HG03575 (cell line): Measurements from ENCODE around the gene TRMT1.

Experiments
- ATAC-seq: cut with Tn5 transposase; IDR thresholded peaks from one replicate; pipeline ENCODE4 v1.9.1; 2021; ENCODE audit not compliant: unreplicated experiment, insufficient number of reproducible peaks, low FRiP score; ENCODE audit errors: extremely low read depth

Gene TRMT1

DNA sequence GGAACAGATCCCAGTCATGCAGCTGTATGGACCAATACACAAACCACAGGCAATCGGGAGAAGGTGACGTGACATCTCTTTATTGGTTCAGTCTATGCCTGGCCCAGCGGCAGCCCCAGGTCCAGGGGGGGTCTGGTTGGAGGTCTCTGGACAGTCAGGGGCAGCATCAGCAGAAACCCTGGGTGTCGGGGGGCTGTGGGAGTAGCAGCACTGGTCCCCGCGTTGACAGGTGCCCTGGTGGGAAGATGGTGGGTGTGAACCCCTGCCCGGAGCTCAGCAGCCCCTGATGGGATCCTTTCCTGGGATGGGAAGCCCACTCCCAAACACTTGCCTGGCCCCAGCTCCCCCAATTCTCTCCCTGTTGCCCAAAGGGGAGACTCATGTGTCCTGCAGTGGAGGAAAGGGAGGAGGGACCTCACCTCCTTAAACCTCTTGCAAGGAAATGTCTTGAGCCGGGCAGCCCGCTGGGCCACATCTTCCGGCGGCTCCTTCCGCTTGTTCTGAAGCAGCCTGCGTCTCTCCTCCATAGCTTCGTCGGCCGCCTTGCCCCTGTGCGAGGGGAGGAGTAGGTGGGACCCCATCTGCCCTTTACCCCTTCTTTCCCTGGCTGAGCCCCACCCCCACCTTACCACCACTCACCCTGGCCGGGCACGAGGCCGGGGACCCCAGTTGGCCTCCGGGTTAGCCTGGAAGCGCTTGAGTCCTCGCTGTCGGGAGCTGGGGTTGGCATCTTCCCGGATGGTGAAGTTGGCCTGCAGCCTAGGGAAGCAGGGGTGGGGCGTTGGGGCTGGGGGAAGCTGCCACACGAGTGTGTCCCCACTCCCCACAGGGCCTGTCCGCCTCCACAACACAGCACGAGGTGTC is 11.5 kb downstream of the TRMT1 start:
- no peak for ATAC-seq

- no peak for ATAC-seq
Measured at GRCh38 chr19:13104360-13104847, 12.1 kb downstream of the TRMT1 start.

GRCh38 chr19:13103581-13104359 is 12.8 kb downstream of the TRMT1 start:
- ATAC-seq = no peak

DNA sequence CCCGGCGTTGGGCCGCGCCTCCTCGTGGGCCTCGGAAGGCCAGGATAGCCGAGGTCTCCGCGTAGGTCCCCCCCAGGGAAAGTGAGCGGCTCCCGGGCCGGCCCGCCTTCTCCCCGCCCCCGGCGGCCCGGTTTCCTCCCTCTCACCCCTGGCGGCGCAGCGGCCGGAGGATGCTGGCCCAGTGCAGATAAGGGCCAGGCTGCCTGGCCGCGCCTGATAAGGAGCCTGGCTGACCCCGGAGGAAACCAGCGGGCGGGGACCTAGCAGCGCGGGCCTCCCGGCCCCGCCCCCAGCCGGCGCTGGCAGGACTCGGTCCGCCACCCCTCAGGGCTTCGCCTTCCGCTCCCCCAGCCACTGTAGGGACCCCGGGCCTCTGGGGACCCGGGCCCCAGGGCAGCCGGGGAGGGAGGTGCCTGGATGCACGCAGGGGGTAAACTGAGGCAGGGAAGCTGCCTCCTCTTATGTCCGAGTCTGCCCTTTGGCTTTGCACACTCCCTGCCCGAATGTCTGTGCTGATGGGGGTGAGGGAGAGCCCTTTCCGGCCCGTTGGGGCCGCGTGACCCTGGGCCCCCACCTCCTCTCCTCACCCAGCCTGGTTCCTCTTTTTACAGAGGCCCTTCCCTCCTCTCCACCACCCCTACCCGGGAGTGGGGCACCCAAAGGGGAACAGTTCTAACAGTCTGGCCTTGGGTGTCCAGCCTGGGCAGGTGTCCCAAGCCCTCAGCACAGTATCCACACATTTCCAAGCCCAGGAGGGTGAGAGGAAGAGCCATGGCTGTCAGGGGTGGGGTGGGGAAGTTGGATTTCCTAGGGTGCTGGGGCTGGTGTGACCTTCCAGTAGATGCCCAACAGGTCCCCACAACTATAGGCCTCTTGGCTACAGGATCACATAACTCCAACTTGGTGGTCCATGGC is 13.6 kb downstream of the TRMT1 start, which contains the start of gene LYL1:
Gene LYL1 (minus strand): TSS at position 193 of the 915 bp plus-strand sequence. CDS start 1,687 bp downstream, outside the sequence.
- ATAC-seq = no peak

DNA sequence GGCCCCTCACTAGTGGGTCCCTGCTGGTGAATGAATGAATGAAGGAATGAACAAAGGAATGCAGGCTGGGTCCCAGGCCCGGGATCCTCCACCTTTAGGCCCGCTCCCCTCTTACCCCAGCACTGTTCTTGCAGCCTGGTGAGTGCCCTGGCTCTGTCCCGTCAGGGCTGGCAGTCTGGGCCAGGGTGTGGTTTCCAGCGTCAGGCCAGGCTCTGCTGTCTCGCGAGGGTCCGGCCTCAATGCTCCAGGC is 14.2 kb downstream of the TRMT1 start:
- no peak for ATAC-seq

DNA sequence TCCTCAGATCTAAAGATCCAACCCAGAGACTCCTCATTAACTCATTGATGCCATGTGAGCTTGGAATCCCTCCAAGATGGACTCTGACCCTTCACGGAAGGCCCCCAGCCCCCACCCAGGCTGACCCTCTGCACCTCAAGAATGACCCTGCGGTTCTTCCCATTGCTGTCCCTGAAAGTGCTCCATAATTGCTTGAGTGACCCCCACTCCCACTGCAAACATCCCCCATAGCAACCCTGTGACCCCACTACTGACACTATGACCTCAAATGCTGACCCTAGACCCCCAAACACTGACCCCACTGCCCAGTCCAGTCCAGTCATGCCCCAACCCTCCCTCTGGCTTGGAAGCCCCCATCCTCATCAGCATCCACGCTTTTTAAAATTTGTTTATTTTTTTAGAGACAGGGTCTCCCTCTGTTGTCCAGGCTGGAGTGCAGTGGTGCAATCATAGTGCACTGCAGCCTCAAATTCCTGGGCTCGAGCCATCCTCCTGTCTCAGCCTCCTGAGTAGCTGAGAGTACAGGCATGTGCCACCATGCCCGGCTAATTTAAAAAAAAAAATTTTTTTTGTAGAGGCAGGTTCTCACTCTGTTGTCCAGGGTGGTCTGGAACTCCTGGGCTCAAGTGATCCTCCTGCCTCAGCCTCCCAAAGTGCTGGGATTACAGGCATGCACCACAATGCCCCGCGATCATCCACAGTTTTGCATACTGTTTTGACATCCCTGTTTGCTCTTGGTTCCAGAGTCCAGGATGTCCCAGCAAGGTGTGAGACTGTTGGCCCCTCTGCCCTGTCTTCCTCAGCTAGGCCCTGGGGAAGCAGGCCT is 14.7 kb downstream of the TRMT1 start:
- no peak for ATAC-seq

DNA sequence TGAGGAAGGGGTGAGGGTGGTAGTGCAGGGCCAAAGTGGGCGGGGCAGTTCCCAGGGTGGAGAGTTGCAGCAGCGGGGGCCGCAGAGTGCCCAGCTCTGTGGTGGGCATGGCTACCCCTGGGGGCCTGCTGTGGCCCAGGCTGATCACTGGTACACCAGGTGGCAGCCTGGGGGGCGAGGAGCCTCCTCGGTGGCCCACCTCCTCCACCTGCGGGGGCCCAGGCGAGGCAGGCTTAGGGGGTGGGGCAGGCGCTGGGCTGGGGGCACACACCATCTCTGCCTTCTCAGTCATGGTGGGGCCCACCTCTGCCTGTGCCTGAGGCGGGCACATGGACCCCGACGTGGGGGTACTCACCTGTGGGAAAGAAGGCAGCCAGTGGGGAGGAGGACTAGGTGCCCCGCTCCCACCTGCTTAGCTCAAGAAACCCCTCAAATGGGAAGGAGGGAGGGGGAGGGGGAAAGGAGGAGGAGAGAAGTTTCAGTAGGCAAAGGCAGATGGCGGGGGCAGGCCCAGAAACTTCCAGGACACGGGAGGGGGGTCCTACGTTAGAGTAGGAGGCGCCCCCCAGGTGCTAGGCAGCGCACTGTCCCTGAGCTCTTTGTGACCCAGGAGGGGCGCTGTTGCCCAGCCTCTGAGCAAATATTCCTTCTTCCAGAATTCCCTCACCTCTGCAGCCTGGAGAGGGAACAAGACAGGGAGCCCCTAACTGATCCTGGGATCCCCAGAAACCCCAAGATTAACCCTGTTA is 15.5 kb downstream of the TRMT1 start:
- ATAC-seq = no peak

- ATAC-seq = no peak
Measured at GRCh38 chr19:13100031-13100588, 16.4 kb downstream of the TRMT1 start.

GRCh38 chr19:13099073-13099999 is 17.2 kb downstream of the TRMT1 start:
- ATAC-seq = no peak

DNA sequence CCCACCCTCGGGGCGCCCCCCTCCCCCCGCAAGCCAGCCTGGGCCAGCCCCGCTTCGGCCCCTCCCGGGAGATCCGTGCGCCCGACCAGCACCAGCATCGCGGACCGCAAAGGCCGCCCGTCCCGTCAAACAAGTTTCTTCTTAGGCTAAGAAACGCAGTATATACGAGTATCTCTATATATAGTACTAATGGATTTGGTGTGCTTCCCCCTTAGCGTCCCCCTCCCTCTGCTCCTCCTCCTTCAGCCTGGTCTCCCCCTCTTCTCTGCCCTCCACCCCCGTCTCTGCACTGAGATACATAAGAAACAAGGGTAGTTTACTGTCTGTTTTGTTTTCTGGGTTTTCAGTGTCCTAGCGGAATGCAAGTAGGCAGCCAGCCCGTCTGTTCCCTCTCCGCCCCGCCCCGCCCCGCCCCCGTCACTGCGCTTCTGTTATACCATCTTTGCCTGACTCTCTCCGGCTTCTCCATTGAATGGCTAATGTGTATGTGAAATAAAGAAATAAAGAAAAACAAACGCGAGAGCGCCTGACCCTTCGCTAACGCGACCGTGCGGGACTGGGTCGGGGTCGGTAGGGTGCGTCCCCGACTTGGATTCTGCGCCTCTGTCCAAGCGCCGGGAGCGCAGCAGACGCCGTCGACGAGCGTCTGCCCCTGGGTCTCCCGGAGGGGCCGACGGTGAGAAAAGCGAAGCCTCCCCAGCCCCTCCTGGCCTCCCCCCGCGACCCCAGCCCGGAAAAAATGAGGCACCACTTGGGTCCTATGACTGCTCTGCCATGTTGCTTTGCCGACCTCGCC is 18.1 kb downstream of the TRMT1 start:
- no peak for ATAC-seq

DNA sequence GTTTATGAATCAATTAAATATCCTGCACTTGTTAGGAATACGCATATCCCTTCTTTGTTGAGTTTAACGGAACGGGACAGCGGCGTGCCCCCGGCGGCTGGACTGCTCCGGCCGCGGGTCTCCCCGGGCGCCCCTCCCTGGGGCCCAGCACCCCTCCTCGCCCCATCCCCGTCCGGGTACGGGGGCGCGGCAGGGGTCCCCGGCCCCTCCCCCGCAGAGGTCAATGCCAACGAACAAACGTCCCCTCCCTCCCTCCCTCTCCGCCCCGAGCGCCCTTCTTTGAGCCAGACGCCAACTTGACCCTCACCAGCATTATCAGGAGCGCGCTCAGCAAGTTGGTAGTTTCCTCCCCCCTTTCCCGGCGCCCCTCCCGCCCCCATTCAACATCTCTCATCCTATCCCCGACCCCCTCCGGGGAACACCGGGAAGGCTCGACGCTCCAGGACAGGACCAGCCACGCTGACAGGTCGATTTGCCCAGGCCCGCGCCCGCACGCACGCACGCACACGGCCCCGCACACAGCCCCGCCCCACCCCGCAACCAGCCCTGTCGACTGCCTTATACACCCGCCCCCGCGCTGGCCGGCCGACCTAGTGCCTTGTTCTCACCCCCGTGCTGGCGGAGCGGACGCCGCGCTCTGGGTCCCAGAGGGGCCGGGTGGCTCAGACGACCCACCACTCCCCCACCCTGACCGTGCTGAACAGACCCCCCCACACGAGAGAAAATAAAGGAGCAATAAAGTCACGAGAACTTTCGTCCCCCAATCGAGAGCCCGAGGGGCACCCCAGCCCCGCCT is 18.9 kb downstream of the TRMT1 start:
- no peak for ATAC-seq

DNA sequence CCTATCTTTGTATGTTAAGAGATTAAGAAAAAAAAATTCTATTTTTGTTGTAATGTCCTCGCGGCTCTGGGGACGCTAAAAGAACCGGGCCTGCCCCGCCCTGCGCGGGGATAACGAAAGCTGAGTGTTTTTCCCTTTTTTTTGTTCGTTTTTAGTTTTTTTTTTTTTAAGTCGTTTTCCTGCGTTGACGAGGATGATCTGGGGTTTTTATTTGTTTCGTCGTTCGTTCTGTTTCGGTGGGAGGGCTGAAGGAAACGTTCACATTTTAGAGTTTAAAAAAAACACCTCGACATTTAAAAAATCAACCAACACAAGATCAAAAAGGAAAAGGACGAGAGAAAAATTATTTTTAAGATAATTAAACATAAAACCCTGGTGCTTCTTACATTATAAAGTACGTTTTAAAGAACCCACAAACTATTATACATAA is 19.5 kb downstream of the TRMT1 start:
- ATAC-seq = no peak

DNA sequence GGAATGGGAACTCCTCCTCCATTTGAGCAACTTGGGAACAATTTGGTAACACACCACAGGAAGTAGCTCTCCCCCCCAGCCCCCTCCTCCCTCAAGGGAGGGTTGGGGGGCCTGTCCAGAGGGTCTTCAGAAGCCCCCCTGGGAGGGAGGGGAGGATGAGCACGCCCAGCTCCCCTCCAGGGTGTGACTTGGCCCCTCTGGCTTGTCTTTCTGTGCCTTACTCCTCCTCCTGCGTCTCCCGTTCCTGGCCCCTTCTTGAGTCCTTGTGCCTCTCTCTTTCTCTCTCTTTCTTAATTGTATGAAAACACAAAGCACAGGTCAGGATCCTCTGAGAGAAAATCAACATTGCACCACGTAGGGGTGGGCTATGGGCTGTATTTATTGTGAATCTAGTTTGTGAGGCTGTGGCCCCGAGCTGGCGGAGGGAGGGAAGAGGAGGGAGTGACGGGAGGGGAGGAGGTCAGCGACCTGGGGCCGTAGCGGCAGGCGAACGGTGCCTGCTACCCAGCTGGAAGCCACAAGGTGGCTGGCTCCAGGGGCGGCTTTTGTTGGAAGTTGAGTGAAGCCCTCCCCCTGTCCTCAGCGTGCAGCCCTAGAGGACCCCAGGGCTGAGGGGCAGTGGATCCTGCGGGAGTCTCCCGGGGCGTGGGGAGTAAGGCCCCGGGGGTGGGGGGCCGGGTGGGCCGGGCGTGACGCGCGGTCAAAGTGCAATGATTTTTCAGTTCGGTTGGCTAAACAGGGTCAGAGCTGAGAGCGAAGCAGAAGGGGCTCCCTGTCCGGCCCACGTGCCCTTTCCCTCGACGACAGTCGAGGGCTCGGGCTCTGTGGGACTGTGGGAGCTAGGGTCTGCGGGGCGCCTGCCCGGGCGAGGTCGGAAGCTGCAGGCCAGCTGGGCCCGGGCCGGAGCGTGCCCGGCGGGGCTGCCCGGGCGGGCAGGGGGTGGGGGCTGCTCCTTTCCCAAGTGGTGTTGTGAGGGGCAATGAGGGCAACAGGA is 20.3 kb downstream of the TRMT1 start:
- no peak for ATAC-seq

- ATAC-seq = no peak
Measured at GRCh38 chr19:13095393-13095784, 21.2 kb downstream of the TRMT1 start.
